Posterior cingulate gyrus (tissue), 11 donors: ENCODE results near the gene INPP5J.

ENCODE experiments used
- DNase-seq, 10 donors: peaks; one replicate each; pipeline versions ENCODE4 v3.0.0 to v3.0.0-alpha.2; 2020 to 2021; ENCODE audit warnings: mixed read lengths in 3 of 10
- intact Hi-C: fragments of 100-400 bp; cut with DNase I; formaldehyde crosslinking; loops from one replicate; pipeline ENCODE4 v1.15.1; 2023

INPP5J gene

DNA sequence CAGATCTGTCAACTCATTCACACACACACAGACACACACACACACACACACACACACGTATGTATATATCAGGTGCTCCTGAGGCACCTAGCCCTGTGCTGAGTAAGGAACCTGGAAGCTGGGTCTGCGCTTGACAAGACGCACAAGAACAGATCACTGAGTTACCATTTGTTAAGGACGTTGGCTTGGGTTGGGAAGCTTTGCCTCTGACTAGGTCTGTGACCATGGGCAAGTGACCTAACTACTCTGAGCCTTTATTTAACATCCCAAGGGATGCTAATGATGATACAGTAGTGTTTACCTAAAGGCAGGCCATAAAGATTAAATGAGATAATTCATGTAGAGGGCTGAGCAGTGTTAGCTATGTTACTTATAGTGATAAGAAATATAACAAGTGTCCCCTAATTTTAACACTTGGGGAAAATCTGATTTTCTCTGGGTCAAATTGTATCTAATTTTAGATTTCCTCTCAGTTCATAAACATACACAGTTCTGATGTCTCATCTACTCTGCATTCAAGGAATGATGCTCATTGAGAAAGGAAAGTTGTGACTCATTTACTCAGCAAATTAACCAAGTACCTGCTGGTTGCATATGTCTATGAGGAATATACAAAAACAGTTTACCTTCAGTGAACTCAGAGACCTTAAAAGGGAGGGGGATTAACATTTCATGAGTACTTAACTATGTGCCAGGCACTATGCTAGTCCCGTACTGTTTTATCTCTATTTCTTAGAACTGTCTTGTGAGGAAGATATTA is 50.8 kb downstream of the INPP5J start:
- DNase-seq, result no peak
- intact Hi-C loops, result no loop called here

- intact Hi-C loops, result no loop called here
- DNase-seq, result no peak
Measured at GRCh38 chr22:31176923-31177322, 54.2 kb downstream of the INPP5J start.

- intact Hi-C loops, result no loop called here
- no peak for DNase-seq
Measured at GRCh38 chr22:31177420-31178162, 54.8 kb downstream of the INPP5J start.

- no peak for DNase-seq
- intact Hi-C loops, result no loop called here
Measured at GRCh38 chr22:31178859-31179258, 56.1 kb downstream of the INPP5J start.

DNA sequence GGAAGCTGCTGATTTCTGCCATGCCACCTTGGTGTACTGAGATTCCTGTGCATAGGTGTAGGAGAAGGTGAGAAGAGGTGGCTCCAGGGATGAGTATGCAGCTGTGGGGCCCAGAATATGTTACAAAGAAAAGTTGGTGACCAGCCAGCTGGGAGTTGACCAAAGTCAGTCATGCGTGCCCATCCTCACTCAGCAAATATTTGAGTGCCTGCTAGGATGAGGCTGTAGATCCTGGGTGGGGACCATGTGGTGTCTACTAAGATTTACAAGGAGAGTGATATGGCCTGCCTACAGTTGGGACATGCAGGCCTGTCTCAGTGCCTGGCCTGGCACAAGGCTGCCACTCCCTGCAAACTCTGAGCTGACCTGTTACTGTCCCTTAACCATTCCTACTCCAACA is 56.6 kb downstream of the INPP5J start:
- no peak for DNase-seq
- intact Hi-C loops, result no loop called here

- peak in 1 of 10 donors; percentile 83 for DNase-seq
Measured at GRCh38 chr22:31184015-31184414, 61.2 kb downstream of the INPP5J start.

More at GRCh38 chr22:31184015-31184414, 61.2 kb downstream of the INPP5J start:
- intact Hi-C loops, result no loop called here
